Stomach (tissue), 4 donors: Measurements from ENCODE around the gene ARL8B.

ENCODE experiments used
- POLR2A ChIP-seq, 4 donors: fragments of 450-650 bp; IDR thresholded peaks; one replicate each; pipeline ENCODE4 v1.6.1; 2016; ENCODE audit warnings: antibody characterized with exemption in 4 of 4, control low read depth in 2 of 4, mild to moderate bottlenecking in 1 of 4, moderate library complexity in 1 of 4
- POLR2AphosphoS5 ChIP-seq, 3 donors: sonication (generic); formaldehyde crosslinking; IDR thresholded peaks; one replicate each; pipeline ENCODE4 v1.6.1; 2016; ENCODE audit warnings: antibody characterized with exemption in 3 of 3
- TF ChIP-seq, protein P1 (sequence below), 7 experiments: fragments of 450-650 bp in 4 of 7; fragments of 200-600 bp in 3 of 7; sonication (generic) in 3 of 7; IDR thresholded peaks; one replicate each; pipeline ENCODE4 v1.5.1; 2016 to 2019; ENCODE audit warnings: antibody characterized with exemption in 7 of 7, control low read depth in 2 of 7, mild to moderate bottlenecking in 1 of 7

DNA sequence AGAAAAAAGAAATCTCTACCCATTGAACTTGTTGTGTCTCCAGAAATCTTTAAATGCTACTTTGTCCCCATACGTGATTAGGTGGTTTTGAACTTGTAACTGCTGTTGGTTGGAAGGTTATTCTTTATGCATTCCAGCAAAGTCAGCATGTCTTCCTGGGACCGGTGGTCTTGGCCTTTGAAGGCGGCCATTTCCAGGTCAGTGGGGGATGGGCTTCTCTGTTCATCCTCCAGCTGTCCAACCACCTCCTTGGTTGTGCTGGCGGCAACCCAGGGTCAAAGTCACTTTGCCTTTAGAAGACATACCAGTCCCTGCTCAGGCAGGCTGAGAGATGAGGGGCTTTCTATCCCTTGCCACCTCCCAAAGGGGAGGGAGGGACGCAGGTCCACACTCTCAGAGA lies 37.9 kb upstream of the ARL8B start:
- TF ChIP-seq, protein P1, sequence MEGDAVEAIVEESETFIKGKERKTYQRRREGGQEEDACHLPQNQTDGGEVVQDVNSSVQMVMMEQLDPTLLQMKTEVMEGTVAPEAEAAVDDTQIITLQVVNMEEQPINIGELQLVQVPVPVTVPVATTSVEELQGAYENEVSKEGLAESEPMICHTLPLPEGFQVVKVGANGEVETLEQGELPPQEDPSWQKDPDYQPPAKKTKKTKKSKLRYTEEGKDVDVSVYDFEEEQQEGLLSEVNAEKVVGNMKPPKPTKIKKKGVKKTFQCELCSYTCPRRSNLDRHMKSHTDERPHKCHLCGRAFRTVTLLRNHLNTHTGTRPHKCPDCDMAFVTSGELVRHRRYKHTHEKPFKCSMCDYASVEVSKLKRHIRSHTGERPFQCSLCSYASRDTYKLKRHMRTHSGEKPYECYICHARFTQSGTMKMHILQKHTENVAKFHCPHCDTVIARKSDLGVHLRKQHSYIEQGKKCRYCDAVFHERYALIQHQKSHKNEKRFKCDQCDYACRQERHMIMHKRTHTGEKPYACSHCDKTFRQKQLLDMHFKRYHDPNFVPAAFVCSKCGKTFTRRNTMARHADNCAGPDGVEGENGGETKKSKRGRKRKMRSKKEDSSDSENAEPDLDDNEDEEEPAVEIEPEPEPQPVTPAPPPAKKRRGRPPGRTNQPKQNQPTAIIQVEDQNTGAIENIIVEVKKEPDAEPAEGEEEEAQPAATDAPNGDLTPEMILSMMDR (IDR thresholded peaks at IDR 0.05), result no peak
- TF ChIP-seq POLR2A (IDR thresholded peaks at IDR 0.05), result no peak
- TF ChIP-seq POLR2AphosphoS5 (IDR thresholded peaks at IDR 0.05), result no peak
